Coronary artery (tissue), 2 donors: ENCODE data around the gene KANSL3.

ENCODE experiments used
- DNase-seq: peaks from one replicate; pipeline ENCODE4 v3.0.0-alpha.2; 2017; ENCODE audit warnings: low spot score
- H3K27ac ChIP-seq, 2 donors: fragments of 200-600 bp; sonication (generic); one replicate each; pipeline ENCODE4 v1.5.1; 2016 to 2019
- H3K4me3 ChIP-seq: fragments of 200-600 bp; sonication (generic); 2 replicates; pipeline ENCODE4 v1.5.1; 2016; ENCODE audit warnings: mild to moderate bottlenecking, moderate library complexity
- CTCF ChIP-seq: fragments of 200-600 bp; sonication (generic); IDR thresholded peaks from one replicate; pipeline ENCODE4 v1.5.1; 2019; ENCODE audit warnings: antibody characterized with exemption

KANSL3 gene

GRCh38 chr2:96622544-96622943, 15.6 kb downstream of the KANSL3 start:
- H3K27ac ChIP-seq = no peak overlapping the region

GRCh38 chr2:96618596-96619283, 19.4 kb downstream of the KANSL3 start:
- DNase-seq = no peak
- Histone ChIP-seq H3K4me3 (no peak overlapping the region), H3K27ac (peak overlapping the region; percentile 41 to 58)
- TF ChIP-seq CTCF = no peak

More at GRCh38 chr2:96622544-96622943, 15.6 kb downstream of the KANSL3 start:
- DNase-seq = no peak
- no peak overlapping the region for H3K4me3 ChIP-seq
- no peak for TF ChIP-seq CTCF

GRCh38 chr2:96617012-96617411, 21.1 kb downstream of the KANSL3 start:
- no peak for DNase-seq
- no peak for TF ChIP-seq CTCF
- H3K4me3 ChIP-seq = no peak overlapping the region
- H3K27ac ChIP-seq = peak overlapping the region; percentile 41 to 73

- DNase-seq = no peak
- no peak for TF ChIP-seq CTCF
- Histone ChIP-seq H3K27ac (peak overlapping the region; percentile 41 to 73), H3K4me3 (no peak overlapping the region)
Observed at GRCh38 chr2:96616535-96616934, 21.6 kb downstream of the KANSL3 start.

- H3K27ac ChIP-seq = peak overlapping the region; percentile 41 to 73
- no peak for TF ChIP-seq CTCF
Observed at GRCh38 chr2:96616128-96616527, 22.0 kb downstream of the KANSL3 start.

GRCh38 chr2:96608469-96609455, 29.4 kb downstream of the KANSL3 start:
- DNase-seq = no peak
- no peak overlapping the region for H3K27ac ChIP-seq

More at GRCh38 chr2:96616128-96616527, 22.0 kb downstream of the KANSL3 start:
- DNase-seq = no peak
- no peak overlapping the region for H3K4me3 ChIP-seq

More at GRCh38 chr2:96608469-96609455, 29.4 kb downstream of the KANSL3 start:
- TF ChIP-seq CTCF = no peak
- H3K4me3 ChIP-seq = no peak overlapping the region
